ENCODE data around the gene PSMA5.

DNA sequence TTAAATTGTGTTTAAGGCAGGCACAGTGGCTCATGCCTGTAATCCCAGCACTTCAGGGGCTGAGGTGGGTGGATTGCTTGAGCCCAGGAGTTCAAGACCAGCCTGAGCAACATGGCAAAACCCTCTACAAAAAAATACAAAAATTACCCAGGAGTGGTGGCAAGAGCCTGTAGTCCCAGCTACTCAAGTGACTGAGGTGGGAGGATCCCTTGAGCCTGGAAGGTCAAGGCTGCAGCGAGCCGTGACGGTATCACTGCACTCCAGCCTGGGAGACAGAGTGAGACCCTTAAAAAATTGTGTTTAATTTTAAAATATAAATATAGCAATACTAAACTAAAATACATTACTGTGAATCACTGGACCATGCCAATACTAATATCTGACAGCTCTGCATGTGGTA, 71.3 kb downstream of the PSMA5 start:
- TF ChIP-seq, protein P1, sequence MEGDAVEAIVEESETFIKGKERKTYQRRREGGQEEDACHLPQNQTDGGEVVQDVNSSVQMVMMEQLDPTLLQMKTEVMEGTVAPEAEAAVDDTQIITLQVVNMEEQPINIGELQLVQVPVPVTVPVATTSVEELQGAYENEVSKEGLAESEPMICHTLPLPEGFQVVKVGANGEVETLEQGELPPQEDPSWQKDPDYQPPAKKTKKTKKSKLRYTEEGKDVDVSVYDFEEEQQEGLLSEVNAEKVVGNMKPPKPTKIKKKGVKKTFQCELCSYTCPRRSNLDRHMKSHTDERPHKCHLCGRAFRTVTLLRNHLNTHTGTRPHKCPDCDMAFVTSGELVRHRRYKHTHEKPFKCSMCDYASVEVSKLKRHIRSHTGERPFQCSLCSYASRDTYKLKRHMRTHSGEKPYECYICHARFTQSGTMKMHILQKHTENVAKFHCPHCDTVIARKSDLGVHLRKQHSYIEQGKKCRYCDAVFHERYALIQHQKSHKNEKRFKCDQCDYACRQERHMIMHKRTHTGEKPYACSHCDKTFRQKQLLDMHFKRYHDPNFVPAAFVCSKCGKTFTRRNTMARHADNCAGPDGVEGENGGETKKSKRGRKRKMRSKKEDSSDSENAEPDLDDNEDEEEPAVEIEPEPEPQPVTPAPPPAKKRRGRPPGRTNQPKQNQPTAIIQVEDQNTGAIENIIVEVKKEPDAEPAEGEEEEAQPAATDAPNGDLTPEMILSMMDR (conservative IDR thresholded peaks at IDR 0.05; ENCODE audit: low read length) = no peak
- TF ChIP-seq EZH2phosphoT487 (IDR thresholded peaks at IDR 0.05; ENCODE audit: borderline replicate concordance, low read depth, low read length) = no peak

Data from OCI-LY7 (cell line).